ENCODE data around the gene RNF215. TPM values are rescaled to one million over a fixed set of nuclear protein-coding genes. Genes with fewer than 3 reads are reported as not detected.

RNF215 gene
- total and polyA plus RNA-seq, 4 donors: 16.0 to 40.5 (median 29.3) TPM

- WGBS (ENCODE audit: insufficient coverage): under 1% methylated on average over 91 of the region's 91 CpGs
- Histone ChIP-seq H3K36me3 (ENCODE audit: control insufficient read depth, insufficient read depth, low read length) (peaks cover 20% of the 10 kb centered on the region), H3K9me3 (ENCODE audit: control insufficient read depth, insufficient read depth, low read length) (no peaks in the 10 kb centered on the region), H3K4me1 (ENCODE audit: control insufficient read depth, insufficient read depth, low read length) (peaks cover 26% of the 10 kb centered on the region), H3K27ac (ENCODE audit: low read depth, low read length) (peak within 1 kb of the TSS; percentile 86), H3K4me3 (ENCODE audit: low read depth, low read length) (peak within 1 kb of the TSS; percentile 91), H3K27me3 (ENCODE audit: control insufficient read depth, insufficient read depth, low read length) (no peaks in the 10 kb centered on the region)
- DNase-seq (ENCODE audit: low read depth in 4 of 6, low spot score in 6 of 6): peak; percentile 79 to 97 (median 86)
These were observed 30.6 kb downstream of the RNF215 start, which contains the start of the genes CCDC157 and SF3A1 for GRCh38 chr22:30356449-30357235. Gene CCDC157 (plus strand): TSS chr22:30357007. CDS start chr22:30366001, 8,994 bp downstream. Gene SF3A1 (minus strand): TSS chr22:30356894. CDS start chr22:30356792, 102 bp downstream.

- H3K4me3 ChIP-seq (ENCODE audit: low read depth, low read length): no peak overlapping the region
- H3K36me3 ChIP-seq (ENCODE audit: control insufficient read depth, insufficient read depth, low read length): peaks cover 33% of the 10 kb centered on the region
- H3K27ac ChIP-seq (ENCODE audit: low read depth, low read length): no peak overlapping the region
- peaks cover 26% of the 10 kb centered on the region for H3K4me1 ChIP-seq (ENCODE audit: control insufficient read depth, insufficient read depth, low read length)
- 100% methylated on average over 1 of the region's 5 CpGs for WGBS (ENCODE audit: insufficient coverage)
- no peak for DNase-seq (ENCODE audit: low read depth in 4 of 6, low spot score in 6 of 6)
- no peaks in the 10 kb centered on the region for H3K27me3 ChIP-seq (ENCODE audit: control insufficient read depth, insufficient read depth, low read length)
- no peaks in the 10 kb centered on the region for H3K9me3 ChIP-seq (ENCODE audit: control insufficient read depth, insufficient read depth, low read length)
These were observed 32.6 kb downstream of the RNF215 start for GRCh38 chr22:30354644-30355043.

- Histone ChIP-seq H3K27me3 (ENCODE audit: control insufficient read depth, insufficient read depth, low read length) (no peaks in the 10 kb centered on the region), H3K36me3 (ENCODE audit: control insufficient read depth, insufficient read depth, low read length) (peaks cover 57% of the 10 kb centered on the region), H3K4me1 (ENCODE audit: control insufficient read depth, insufficient read depth, low read length) (peaks cover 15% of the 10 kb centered on the region), H3K4me3 (ENCODE audit: low read depth, low read length) (no peak overlapping the region), H3K9me3 (ENCODE audit: control insufficient read depth, insufficient read depth, low read length) (no peaks in the 10 kb centered on the region), H3K27ac (ENCODE audit: low read depth, low read length) (no peak overlapping the region)
- WGBS (ENCODE audit: insufficient coverage): 100% methylated on average over 3 of the region's 3 CpGs
- DNase-seq (ENCODE audit: low read depth in 4 of 6, low spot score in 6 of 6): no peak
These were observed 36.0 kb downstream of the RNF215 start for GRCh38 chr22:30351226-30351625.

DNA sequence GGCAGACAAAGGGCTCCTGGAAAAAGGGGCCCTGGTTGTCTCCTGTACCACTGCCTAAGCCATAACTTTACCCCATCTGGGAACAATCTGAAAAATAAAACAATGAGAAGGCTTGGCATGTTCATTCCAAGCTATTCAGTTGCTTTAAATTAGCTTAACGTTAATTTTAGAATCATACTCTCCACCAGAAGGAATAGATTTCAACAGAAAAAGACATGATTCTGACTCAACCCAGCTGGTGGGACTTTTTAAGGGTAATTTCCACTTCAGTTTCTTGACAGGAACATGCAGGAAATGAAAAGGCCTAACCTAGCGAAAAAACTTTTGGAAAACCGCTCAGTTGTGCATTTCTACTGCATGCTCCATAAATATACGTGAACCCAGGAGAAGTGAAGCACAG lies 38.4 kb downstream of the RNF215 start:
- no peaks in the 10 kb centered on the region for H3K9me3 ChIP-seq (ENCODE audit: control insufficient read depth, insufficient read depth, low read length)
- H3K27ac ChIP-seq (ENCODE audit: low read depth, low read length): no peak overlapping the region
- peaks cover 70% of the 10 kb centered on the region for H3K36me3 ChIP-seq (ENCODE audit: control insufficient read depth, insufficient read depth, low read length)
- no peak for DNase-seq (ENCODE audit: low read depth in 4 of 6, low spot score in 6 of 6)
- WGBS (ENCODE audit: insufficient coverage): 98% methylated on average over 4 of the region's 4 CpGs
- no peaks in the 10 kb centered on the region for H3K4me1 ChIP-seq (ENCODE audit: control insufficient read depth, insufficient read depth, low read length)
- no peak overlapping the region for H3K4me3 ChIP-seq (ENCODE audit: low read depth, low read length)
- H3K27me3 ChIP-seq (ENCODE audit: control insufficient read depth, insufficient read depth, low read length): no peaks in the 10 kb centered on the region

DNA sequence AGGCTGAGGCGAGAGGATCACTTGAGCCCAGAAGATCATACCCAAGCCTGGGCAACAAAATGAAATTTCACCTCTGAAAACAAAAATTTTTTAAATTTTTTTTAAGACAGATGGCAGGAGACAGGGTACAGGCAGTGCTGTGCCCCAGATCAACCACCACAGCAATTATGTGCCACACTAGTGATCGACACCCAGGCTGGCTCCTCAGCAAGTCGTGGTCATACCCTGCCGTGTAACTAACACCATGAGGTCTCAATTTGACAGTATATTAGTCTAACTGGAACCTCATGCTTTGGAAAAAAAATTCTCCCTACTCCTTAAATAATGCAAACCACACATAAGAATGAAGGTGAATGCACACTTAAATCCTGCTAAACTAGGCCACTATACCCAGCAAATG lies 38.8 kb downstream of the RNF215 start:
- Histone ChIP-seq H3K4me3 (ENCODE audit: low read depth, low read length) (no peak overlapping the region), H3K4me1 (ENCODE audit: control insufficient read depth, insufficient read depth, low read length) (no peaks in the 10 kb centered on the region), H3K36me3 (ENCODE audit: control insufficient read depth, insufficient read depth, low read length) (peaks cover 71% of the 10 kb centered on the region), H3K27ac (ENCODE audit: low read depth, low read length) (no peak overlapping the region), H3K9me3 (ENCODE audit: control insufficient read depth, insufficient read depth, low read length) (no peaks in the 10 kb centered on the region), H3K27me3 (ENCODE audit: control insufficient read depth, insufficient read depth, low read length) (no peaks in the 10 kb centered on the region)
- no peak for DNase-seq (ENCODE audit: low read depth in 4 of 6, low spot score in 6 of 6)
- 100% methylated on average over 2 of the region's 4 CpGs for WGBS (ENCODE audit: insufficient coverage)

GRCh38 chr22:30347255-30347892 lies 39.8 kb downstream of the RNF215 start:
- peaks cover 1% of the 10 kb centered on the region for H3K4me1 ChIP-seq (ENCODE audit: control insufficient read depth, insufficient read depth, low read length)
- WGBS (ENCODE audit: insufficient coverage): 72% methylated on average over 3 of the region's 5 CpGs
- H3K27me3 ChIP-seq (ENCODE audit: control insufficient read depth, insufficient read depth, low read length): no peaks in the 10 kb centered on the region
- no peak for DNase-seq (ENCODE audit: low read depth in 4 of 6, low spot score in 6 of 6)
- peaks cover 72% of the 10 kb centered on the region for H3K36me3 ChIP-seq (ENCODE audit: control insufficient read depth, insufficient read depth, low read length)
- no peak overlapping the region for H3K4me3 ChIP-seq (ENCODE audit: low read depth, low read length)
- no peaks in the 10 kb centered on the region for H3K9me3 ChIP-seq (ENCODE audit: control insufficient read depth, insufficient read depth, low read length)
- H3K27ac ChIP-seq (ENCODE audit: low read depth, low read length): no peak overlapping the region

GRCh38 chr22:30344447-30345200 lies 42.6 kb downstream of the RNF215 start:
- WGBS (ENCODE audit: insufficient coverage): 96% methylated on average over 11 of the region's 13 CpGs
- DNase-seq (ENCODE audit: low read depth in 4 of 6, low spot score in 6 of 6): no peak
- H3K4me1 ChIP-seq (ENCODE audit: control insufficient read depth, insufficient read depth, low read length): peaks cover 28% of the 10 kb centered on the region
- H3K9me3 ChIP-seq (ENCODE audit: control insufficient read depth, insufficient read depth, low read length): no peaks in the 10 kb centered on the region
- no peaks in the 10 kb centered on the region for H3K27me3 ChIP-seq (ENCODE audit: control insufficient read depth, insufficient read depth, low read length)
- H3K27ac ChIP-seq (ENCODE audit: low read depth, low read length): no peak overlapping the region
- no peak overlapping the region for H3K4me3 ChIP-seq (ENCODE audit: low read depth, low read length)
- peaks cover 78% of the 10 kb centered on the region for H3K36me3 ChIP-seq (ENCODE audit: control insufficient read depth, insufficient read depth, low read length)

GRCh38 chr22:30340911-30341685 lies 46.1 kb downstream of the RNF215 start:
- Histone ChIP-seq H3K27me3 (ENCODE audit: control insufficient read depth, insufficient read depth, low read length) (no peaks in the 10 kb centered on the region), H3K4me3 (ENCODE audit: low read depth, low read length) (no peak overlapping the region), H3K36me3 (ENCODE audit: control insufficient read depth, insufficient read depth, low read length) (peaks cover 88% of the 10 kb centered on the region), H3K27ac (ENCODE audit: low read depth, low read length) (peak overlapping the region; percentile 88), H3K9me3 (ENCODE audit: control insufficient read depth, insufficient read depth, low read length) (no peaks in the 10 kb centered on the region), H3K4me1 (ENCODE audit: control insufficient read depth, insufficient read depth, low read length) (peaks cover 52% of the 10 kb centered on the region)
- DNase-seq (ENCODE audit: low read depth in 4 of 6, low spot score in 6 of 6): peak in 5 of 6 donors; percentile 51 to 94 (median 69)
- 46% methylated on average over 15 of the region's 16 CpGs for WGBS (ENCODE audit: insufficient coverage)

- no peak overlapping the region for H3K27ac ChIP-seq (ENCODE audit: low read depth, low read length)
- peaks cover 93% of the 10 kb centered on the region for H3K36me3 ChIP-seq (ENCODE audit: control insufficient read depth, insufficient read depth, low read length)
- DNase-seq (ENCODE audit: low read depth in 4 of 6, low spot score in 6 of 6): no peak
- 96% methylated on average over 7 of the region's 7 CpGs for WGBS (ENCODE audit: insufficient coverage)
- H3K4me3 ChIP-seq (ENCODE audit: low read depth, low read length): no peak overlapping the region
- no peaks in the 10 kb centered on the region for H3K27me3 ChIP-seq (ENCODE audit: control insufficient read depth, insufficient read depth, low read length)
- peaks cover 52% of the 10 kb centered on the region for H3K4me1 ChIP-seq (ENCODE audit: control insufficient read depth, insufficient read depth, low read length)
- H3K9me3 ChIP-seq (ENCODE audit: control insufficient read depth, insufficient read depth, low read length): no peaks in the 10 kb centered on the region
These were observed 48.4 kb downstream of the RNF215 start for GRCh38 chr22:30338802-30339201.
